ENCODE data around the gene CAVIN2.
A peak's percentile ranks its signal among the peaks of the same experiment; 100 is the strongest.

CAVIN2 gene

DNA sequence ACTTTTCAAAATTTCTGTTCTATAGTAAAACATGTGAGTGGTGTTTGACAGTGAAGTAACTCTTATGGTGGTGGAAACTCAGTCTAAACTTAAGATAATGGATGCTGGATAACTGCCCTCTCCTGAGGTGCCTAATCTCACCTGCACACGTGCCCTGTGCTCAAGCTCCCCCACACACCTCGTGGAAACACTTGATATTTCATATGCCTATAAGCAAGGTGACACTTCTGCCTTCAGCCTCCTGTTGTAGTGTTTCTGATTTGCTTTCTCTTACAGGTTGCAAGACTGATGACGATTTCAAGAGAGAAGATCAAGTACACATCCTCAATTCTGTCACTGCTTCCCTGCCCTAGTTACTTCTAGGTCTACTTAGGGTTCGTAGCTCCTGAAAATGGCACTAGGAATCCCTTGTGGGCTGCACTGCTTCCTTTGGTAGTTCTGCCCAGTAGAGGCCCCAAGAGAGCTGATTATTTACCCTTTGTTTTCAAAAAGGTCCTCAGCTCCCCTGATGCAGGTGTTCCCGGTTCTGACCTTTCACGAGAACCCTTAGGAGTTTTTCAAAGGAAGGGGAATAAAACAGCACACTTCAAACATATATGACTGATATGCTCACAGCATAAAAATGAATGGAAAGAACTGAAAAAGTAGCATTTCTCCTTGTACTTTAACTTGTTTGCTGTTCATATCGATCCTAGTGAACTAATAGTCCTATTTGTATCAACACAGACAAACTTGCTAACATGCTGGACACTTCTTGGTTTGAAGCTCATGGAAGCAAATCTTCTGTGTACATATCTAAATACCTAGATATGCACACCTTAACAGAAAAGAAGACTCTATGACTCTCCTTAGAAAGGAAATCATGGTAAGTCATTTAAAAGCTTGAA, 6.7 kb downstream of the CAVIN2 start:
- no peak for DNase-seq (ENCODE audit: low read depth)

DNA sequence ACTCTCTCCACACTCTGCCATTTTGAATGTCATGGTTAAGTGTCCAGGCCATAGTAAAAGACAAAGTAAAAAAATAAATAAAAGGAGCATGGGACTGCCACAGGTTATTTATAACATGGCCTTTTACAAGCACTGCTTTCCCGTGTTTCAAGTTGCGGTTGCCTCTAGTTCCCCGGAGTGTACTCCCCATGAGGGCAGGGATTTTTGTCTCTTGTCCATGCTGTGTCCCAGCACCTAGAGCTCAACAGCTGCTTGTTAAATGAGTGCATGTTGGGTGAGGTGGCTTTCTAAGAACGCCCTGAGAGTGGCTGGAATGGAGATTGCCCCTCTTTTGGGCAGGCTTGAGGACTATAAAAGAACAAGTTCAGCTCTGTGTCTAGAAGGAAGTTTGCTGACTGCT, 8.4 kb downstream of the CAVIN2 start:
- no peak for DNase-seq (ENCODE audit: low read depth)

DNA sequence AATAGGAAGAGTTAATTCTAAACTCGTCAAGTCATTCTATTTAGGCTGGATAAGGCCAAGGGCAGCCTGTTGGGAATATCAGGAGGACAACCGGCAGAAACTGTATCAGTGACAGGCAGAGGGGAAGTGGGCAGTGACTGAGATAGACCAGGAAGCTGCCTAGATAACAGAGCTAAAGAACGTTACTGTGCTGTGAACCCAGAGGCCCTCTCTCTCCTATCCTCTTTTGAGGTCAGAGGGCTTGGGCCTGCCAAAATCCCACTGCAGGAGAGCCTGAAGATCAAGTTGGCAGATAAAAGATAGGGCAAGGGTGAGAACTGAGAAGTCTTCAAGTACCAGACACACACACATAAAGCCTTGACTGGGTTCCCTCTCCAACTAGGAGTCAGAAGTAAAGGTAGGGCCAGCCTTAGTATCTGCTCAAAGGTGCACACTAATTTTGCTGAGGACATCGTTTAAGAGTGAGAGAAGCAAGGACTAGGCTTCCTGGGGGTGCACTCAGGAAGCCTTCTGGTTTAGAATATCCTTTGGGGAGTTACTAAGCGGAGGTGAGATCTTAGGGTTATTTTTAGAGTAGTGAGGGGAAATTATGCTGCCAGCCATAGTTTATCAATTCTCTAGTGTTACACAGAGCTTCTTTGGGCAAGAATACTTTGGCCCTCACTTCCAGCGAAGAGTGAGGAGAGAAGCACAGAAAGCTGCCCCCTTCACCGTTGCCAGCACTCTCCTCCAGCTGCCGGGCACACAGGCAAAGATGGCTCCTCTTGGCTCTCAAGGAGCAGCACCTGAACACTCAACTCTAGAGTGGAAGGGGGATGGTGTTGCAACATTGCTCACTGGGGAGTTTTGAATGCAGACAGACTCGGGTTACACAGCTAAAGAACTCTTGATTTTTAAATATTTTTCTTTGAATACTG, 9.8 kb downstream of the CAVIN2 start:
- no peak for DNase-seq (ENCODE audit: low read depth)

DNA sequence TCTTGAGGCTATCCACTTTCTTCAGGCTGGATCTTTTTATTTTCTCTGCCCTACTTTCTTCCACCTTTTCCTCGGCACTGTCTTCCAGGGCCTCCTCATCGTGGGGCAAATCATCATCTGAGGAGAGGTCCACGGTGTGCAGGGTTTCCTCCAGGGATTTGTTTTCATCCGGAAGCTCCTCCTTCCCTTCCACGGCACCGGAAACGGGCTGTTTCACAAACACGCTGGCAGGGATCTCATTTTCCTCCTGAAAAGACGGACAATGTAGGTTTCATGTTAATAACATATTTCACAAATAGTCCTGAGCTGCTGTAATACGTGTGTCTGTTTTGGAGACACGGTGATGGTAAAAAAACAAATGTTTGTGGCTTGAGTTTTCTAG, 10.4 kb downstream of the CAVIN2 start:
- DNase-seq (ENCODE audit: low read depth), result no peak

DNA sequence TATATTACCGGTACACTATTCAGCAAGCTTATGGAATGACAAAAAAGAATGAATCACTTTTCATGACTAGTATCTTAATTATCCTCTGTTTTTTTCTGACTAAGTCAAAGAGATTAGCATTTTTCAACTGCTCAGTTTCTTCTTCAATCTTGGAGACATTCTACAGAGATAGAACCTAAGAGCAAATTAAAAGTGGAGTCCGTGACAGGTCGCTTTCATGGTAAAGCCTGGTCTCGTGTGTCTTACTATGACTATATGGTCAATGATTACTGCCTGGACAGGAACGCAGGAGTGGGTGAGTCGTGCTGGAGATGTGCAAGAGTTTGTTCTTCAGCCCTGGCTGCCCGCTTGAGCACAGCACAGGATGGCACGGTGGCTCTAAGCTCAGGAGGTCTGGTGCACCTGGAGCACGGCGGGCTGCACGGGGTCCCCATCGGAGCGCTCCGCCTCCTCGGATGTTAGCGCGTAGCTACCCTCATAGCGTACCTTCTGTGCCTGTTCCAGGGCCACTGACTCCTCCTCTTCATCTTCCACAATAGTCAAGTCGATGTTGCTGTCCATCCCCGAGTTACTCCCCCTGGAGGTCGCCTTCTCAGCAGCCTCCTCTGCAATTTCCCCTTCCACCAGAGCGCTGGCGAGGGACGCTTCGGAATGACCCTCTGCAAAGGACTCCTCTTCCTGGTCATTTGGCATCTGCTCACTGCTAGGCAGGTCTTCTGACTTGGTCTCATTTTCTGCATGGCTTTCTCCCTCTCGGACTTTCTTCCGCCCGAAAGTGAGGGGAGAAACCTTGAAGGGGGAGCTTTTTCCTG, 11.1 kb downstream of the CAVIN2 start:
- peak; percentile 30 for DNase-seq (ENCODE audit: low read depth)

DNA sequence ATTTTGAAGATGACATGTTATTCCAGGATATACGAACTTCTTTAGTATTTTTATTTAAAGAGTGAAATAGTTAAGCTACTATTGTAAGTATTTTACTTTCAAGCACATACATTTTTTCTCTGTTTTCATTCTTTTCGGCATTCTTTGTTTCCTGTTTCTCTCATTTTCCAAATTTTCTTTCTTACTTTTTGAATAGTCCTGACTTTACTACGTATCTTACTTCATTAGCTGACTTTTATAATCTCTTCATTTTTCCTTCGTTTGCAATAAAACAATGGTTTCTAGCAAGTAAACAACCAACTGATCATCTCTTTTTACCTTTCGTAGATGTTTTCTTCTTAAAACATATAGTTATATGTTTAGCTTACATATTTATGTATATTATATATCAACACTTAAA, 11.8 kb downstream of the CAVIN2 start:
- no peak for DNase-seq (ENCODE audit: low read depth)

GRCh38 chr2:191833356-191833755, 13.5 kb downstream of the CAVIN2 start:
- DNase-seq (ENCODE audit: low read depth), result no peak

GRCh38 chr2:191832668-191833067, 14.2 kb downstream of the CAVIN2 start:
- DNase-seq (ENCODE audit: low read depth), result no peak

GRCh38 chr2:191831410-191831994, 15.4 kb downstream of the CAVIN2 start:
- DNase-seq (ENCODE audit: low read depth), result no peak

- DNase-seq (ENCODE audit: low read depth), result no peak
Observed at GRCh38 chr2:191824398-191824797, 22.5 kb downstream of the CAVIN2 start.

DNA sequence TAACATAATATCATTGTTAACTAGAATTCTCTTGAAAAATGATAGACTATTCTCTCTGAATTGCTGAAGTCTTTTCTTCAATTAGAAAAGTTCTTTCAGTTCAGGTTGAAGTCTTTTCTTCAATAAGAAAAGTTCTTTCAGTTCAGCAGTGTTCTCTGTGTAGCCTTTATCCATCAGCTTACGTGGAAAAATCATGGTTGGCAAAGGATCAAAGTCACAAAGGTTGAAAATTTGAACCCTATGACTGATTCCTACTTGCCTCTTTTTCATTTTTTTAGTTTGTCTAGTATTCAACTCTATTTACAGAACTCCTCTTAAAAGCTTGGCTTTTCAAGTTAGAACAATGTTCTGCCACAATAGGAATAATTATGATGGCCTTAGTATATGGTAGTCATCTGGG, 25.8 kb downstream of the CAVIN2 start:
- DNase-seq (ENCODE audit: low read depth), result no peak

DNA sequence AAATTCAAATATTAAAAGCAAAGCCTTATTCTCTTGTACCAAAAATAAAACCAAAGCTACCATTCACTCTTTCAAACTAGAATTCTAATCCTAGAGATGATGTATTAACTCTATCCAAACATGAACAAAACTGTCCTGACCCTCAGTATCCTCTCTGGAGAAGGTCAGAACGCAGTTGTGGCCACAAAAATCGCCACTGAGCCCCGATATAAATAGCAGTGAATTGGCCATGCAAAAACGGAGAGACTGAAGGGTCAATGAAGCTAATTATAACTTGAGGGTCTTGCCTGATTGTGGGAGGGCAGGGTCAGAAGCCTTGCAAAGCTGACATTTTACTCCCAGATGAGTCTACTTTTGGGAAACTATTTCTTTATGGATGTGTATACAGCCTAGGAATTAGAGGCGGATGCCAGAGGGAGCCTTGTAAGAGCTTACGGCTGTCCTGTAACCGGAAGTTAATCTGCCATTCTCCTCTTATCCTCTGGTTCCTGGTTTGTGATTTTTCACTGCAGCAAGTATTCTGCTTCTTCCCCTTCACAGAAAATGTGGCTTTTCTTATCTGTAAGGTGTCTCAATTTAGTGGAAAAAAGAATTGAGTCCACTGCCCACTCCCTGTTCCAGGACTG, 28.1 kb downstream of the CAVIN2 start:
- DNase-seq (ENCODE audit: low read depth), result no peak

GRCh38 chr2:191818133-191818532, 28.8 kb downstream of the CAVIN2 start:
- DNase-seq (ENCODE audit: low read depth), result no peak

- no peak for DNase-seq (ENCODE audit: low read depth)
Observed at GRCh38 chr2:191815010-191815409, 31.9 kb downstream of the CAVIN2 start.

- no peak for DNase-seq (ENCODE audit: low read depth)
Observed at GRCh38 chr2:191813943-191814342, 32.9 kb downstream of the CAVIN2 start.

- DNase-seq (ENCODE audit: low read depth), result peak; percentile 43
Observed at GRCh38 chr2:191811807-191812602, 34.9 kb downstream of the CAVIN2 start.

DNA sequence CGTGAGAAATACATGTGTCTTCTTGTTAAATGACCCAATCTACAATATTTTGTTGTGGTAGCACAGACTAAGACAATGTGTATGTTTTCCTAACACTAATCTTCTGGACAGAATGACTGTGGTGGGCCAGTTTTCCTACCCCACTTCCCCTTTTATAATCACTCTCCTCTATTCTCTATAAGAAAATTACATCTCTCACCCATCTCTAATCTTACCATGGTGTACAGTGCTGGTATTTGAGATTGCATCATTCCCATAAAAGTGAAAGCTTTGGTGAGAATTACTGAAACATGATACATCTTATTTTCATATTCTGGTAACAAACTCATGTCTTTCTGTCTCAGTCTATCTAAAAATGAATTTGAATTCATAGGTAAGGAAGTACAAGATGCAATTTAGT, 40.5 kb downstream of the CAVIN2 start:
- DNase-seq (ENCODE audit: low read depth), result no peak

DNA sequence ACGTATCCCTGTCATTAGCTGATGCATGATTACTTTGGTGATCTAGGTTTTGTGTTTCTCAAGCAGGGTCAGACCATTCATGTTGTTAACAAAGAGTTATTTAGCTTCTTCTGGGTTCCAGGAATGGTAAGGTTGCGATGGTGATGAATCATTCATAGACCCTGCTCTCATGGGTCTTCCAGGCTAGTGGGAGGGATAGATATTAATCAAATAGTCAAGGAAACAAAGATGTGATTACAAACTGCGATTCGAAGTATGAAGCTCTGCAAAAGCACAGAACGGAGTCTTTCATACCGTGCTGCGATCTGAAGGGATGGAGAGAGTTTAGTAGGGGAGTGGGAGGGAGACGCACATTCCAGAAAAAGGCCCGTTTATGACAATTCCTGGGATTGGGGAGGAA, 42.1 kb downstream of the CAVIN2 start:
- DNase-seq (ENCODE audit: low read depth), result no peak

GRCh38 chr2:191803007-191803406, 43.9 kb downstream of the CAVIN2 start:
- no peak for DNase-seq (ENCODE audit: low read depth)

DNA sequence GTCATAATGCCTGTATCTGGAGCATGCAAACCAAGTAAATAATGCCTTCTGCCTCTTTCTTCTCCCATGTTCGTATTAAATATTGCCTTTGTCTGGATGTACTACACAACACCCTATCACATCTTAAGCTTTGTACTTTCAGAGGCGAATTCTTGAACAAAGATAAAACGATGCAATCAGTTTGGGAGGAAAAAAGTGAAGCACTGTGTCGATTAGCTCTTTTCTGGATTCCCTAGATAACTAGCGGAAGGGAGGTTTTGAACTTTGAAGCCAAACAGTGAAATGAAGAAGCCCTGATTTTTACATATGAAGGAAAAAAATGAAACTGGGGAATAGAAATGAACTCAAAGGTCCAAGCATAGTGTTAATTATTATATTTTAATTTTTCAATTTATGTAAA, 44.7 kb downstream of the CAVIN2 start:
- no peak for DNase-seq (ENCODE audit: low read depth)

- DNase-seq (ENCODE audit: low read depth), result no peak
Observed at GRCh38 chr2:191800874-191801273, 46.0 kb downstream of the CAVIN2 start.

Measured in HS-5 (cell line).